Gastrocnemius medialis (tissue), 4 donors: ENCODE data around the gene ZBTB7C. TPM values are rescaled to one million over a fixed set of nuclear protein-coding genes. Genes with fewer than 3 reads are reported as not detected.

Source experiments
- ATAC-seq, 2 donors: fragments of 150-250 bp; one replicate each; pipeline ENCODE4 v1.9.1; 2016
- DNase-seq, 2 donors: peaks; one replicate each; pipeline ENCODE4 v3.0.0-alpha.2; 2019
- H3K27ac ChIP-seq, 4 donors: fragments of 200-600 bp; sonication (generic); 1 replicate in 1 of 4; 2 replicates in 3 of 4; pipeline ENCODE4 v1.5.1; 2016 to 2018; ENCODE audit warnings: mild to moderate bottlenecking in 2 of 4, moderate library complexity in 1 of 4
- H3K27me3 ChIP-seq, 3 donors: fragments of 200-600 bp; sonication (generic) in 2 of 3; 1 replicate in 1 of 3; 2 replicates in 2 of 3; pipeline versions ENCODE4 v1.5.1 to v1.6.0; 2016 to 2019; ENCODE audit warnings: mild to moderate bottlenecking in 1 of 3, moderate library complexity in 1 of 3
- H3K36me3 ChIP-seq, 2 donors: fragments of 200-600 bp; sonication (generic) in 1 of 2; one replicate each; pipeline ENCODE4 v1.5.1; 2017 to 2018
- H3K4me1 ChIP-seq, 2 donors: fragments of 200-600 bp; sonication (generic) in 1 of 2; one replicate each; pipeline ENCODE4 v1.5.1; 2016 to 2017; ENCODE audit warnings: mild to moderate bottlenecking in 2 of 2
- H3K4me3 ChIP-seq, 4 donors: fragments of 200-600 bp; sonication (generic) in 3 of 4; 1 replicate in 1 of 4; 2 replicates in 3 of 4; pipeline ENCODE4 v1.5.1; 2016 to 2019; ENCODE audit warnings: mild to moderate bottlenecking in 2 of 4
- H3K9me3 ChIP-seq, 3 donors: fragments of 200-600 bp; sonication (generic) in 2 of 3; 1 replicate in 1 of 3; 2 replicates in 2 of 3; pipeline ENCODE4 v1.5.1; 2016 to 2019
- CTCF ChIP-seq, 5 experiments: fragments of 450-650 bp in 3 of 5; fragments of 200-600 bp in 2 of 5; sonication (generic) in 2 of 5; IDR thresholded peaks in 4 of 5; conservative IDR thresholded peaks in 1 of 5; 1 replicate in 4 of 5; 2 replicates in 1 of 5; pipeline ENCODE4 v1.5.1; 2016 to 2019; ENCODE audit warnings: antibody characterized with exemption in 5 of 5, mild to moderate bottlenecking in 3 of 5, moderate library complexity in 3 of 5
- POLR2A ChIP-seq, 2 donors: fragments of 450-650 bp; IDR thresholded peaks; one replicate each; pipeline ENCODE4 v1.6.1; 2017; ENCODE audit warnings: antibody characterized with exemption in 2 of 2, mild to moderate bottlenecking in 2 of 2, moderate library complexity in 2 of 2
- in situ Hi-C, 4 donors: fragments of 200-750 bp; cut with MboI; loops; one replicate each; pipeline versions ENCODE4 v1.15.0 to v1.8.0; 2017; ENCODE audit warnings: low sequenced_read_pairs in 4 of 4
- intact Hi-C: fragments of 100-400 bp; cut with DNase I; formaldehyde crosslinking; loops from one replicate; pipeline ENCODE4 v1.15.1; 2023; ENCODE audit warnings: low total_unique reads
- total RNA-seq, 4 donors: library from RNA; depleted of rRNA; stranded (reverse); fragments of >200 nt; gene quantifications; one replicate each; pipeline versions ENCODE4 v1.1.0 to v1.2.3, GENCODE V29; 2016

ZBTB7C gene
- total RNA-seq, 4 donors from 2014 or later, result 0.53 to 12.3 (median 1.1) TPM

- H3K27me3 ChIP-seq, result no peaks in the 10 kb centered on the region
- no peak overlapping the region for H3K27ac ChIP-seq
- DNase-seq (no peak), ATAC-seq (no peak)
- TF ChIP-seq POLR2A (IDR thresholded peaks at IDR 0.05) (no peak), CTCF (IDR thresholded peaks at IDR 0.05 in 4 of 5, conservative IDR thresholded peaks at IDR 0.05 in 1 of 5) (no peak)
- in situ Hi-C loops (no loop called here), intact Hi-C loops (no loop called here)
- no peak overlapping the region for H3K4me3 ChIP-seq
- H3K36me3 ChIP-seq, result no peaks in the 10 kb centered on the region
- no peaks in the 10 kb centered on the region for H3K4me1 ChIP-seq
- H3K9me3 ChIP-seq, result no peaks in the 10 kb centered on the region
These were observed 13.5 kb downstream of the ZBTB7C start for GRCh38 chr18:48395646-48396045.

GRCh38 chr18:48394176-48394575 is 15.0 kb downstream of the ZBTB7C start:
- in situ Hi-C loops, result no loop called here

GRCh38 chr18:48393776-48394175 is 15.4 kb downstream of the ZBTB7C start:
- H3K9me3 ChIP-seq, result no peaks in the 10 kb centered on the region
- H3K36me3 ChIP-seq, result no peaks in the 10 kb centered on the region
- in situ Hi-C loops, result no loop called here
- ATAC-seq, result no peak
- H3K27ac ChIP-seq, result no peak overlapping the region
- H3K27me3 ChIP-seq, result no peaks in the 10 kb centered on the region
- intact Hi-C loops, result no loop called here
- no peak for DNase-seq
- H3K4me1 ChIP-seq, result no peaks in the 10 kb centered on the region
- TF ChIP-seq POLR2A (IDR thresholded peaks at IDR 0.05) (no peak), CTCF (IDR thresholded peaks at IDR 0.05 in 4 of 5, conservative IDR thresholded peaks at IDR 0.05 in 1 of 5) (no peak)
- H3K4me3 ChIP-seq, result no peak overlapping the region

More at GRCh38 chr18:48394176-48394575, 15.0 kb downstream of the ZBTB7C start:
- TF ChIP-seq POLR2A (IDR thresholded peaks at IDR 0.05), result no peak
- TF ChIP-seq CTCF (IDR thresholded peaks at IDR 0.05 in 4 of 5, conservative IDR thresholded peaks at IDR 0.05 in 1 of 5), result no peak
- intact Hi-C loops, result no loop called here
- Histone ChIP-seq H3K27ac (no peak overlapping the region), H3K4me1 (no peaks in the 10 kb centered on the region), H3K9me3 (no peaks in the 10 kb centered on the region), H3K27me3 (no peaks in the 10 kb centered on the region), H3K36me3 (no peaks in the 10 kb centered on the region), H3K4me3 (no peak overlapping the region)
- DNase-seq (no peak), ATAC-seq (no peak)

GRCh38 chr18:48393170-48393569 is 16.0 kb downstream of the ZBTB7C start:
- Histone ChIP-seq H3K9me3 (no peaks in the 10 kb centered on the region), H3K27me3 (no peaks in the 10 kb centered on the region), H3K36me3 (no peaks in the 10 kb centered on the region), H3K4me3 (no peak overlapping the region), H3K27ac (no peak overlapping the region), H3K4me1 (no peaks in the 10 kb centered on the region)
- intact Hi-C loops (no loop called here), in situ Hi-C loops (no loop called here)
- ATAC-seq (no peak), DNase-seq (no peak)
- TF ChIP-seq POLR2A (IDR thresholded peaks at IDR 0.05) (no peak), CTCF (IDR thresholded peaks at IDR 0.05 in 4 of 5, conservative IDR thresholded peaks at IDR 0.05 in 1 of 5) (no peak)

- no peak for ATAC-seq
These were observed 16.9 kb downstream of the ZBTB7C start for GRCh38 chr18:48392268-48392667.

More at GRCh38 chr18:48392268-48392667, 16.9 kb downstream of the ZBTB7C start:
- Histone ChIP-seq H3K27ac (no peak overlapping the region), H3K36me3 (no peaks in the 10 kb centered on the region), H3K4me3 (no peak overlapping the region), H3K4me1 (no peaks in the 10 kb centered on the region), H3K9me3 (no peaks in the 10 kb centered on the region), H3K27me3 (no peaks in the 10 kb centered on the region)
- DNase-seq, result no peak
- intact Hi-C loops (no loop called here), in situ Hi-C loops (no loop called here)
- TF ChIP-seq POLR2A (IDR thresholded peaks at IDR 0.05), result no peak
- no peak for TF ChIP-seq CTCF (IDR thresholded peaks at IDR 0.05 in 4 of 5, conservative IDR thresholded peaks at IDR 0.05 in 1 of 5)
